Raji (cell line): ENCODE measurements around the gene ADAM19.

Experiments
- POLR2A ChIP-seq: IDR thresholded peaks from 2 replicates; pipeline ENCODE4 v1.6.1; 2011; ENCODE audit warnings: low read depth, low read length, control low read depth; ENCODE audit not compliant: insufficient read depth

The ADAM19 gene

GRCh38 chr5:157542282-157543000, 33.1 kb downstream of the ADAM19 start:
- no peak for TF ChIP-seq POLR2A

GRCh38 chr5:157541447-157542118, 34.0 kb downstream of the ADAM19 start:
- TF ChIP-seq POLR2A = no peak

GRCh38 chr5:157540707-157541446, 34.7 kb downstream of the ADAM19 start:
- no peak for TF ChIP-seq POLR2A

- TF ChIP-seq POLR2A = no peak
These were observed 35.5 kb downstream of the ADAM19 start for GRCh38 chr5:157540124-157540523.

GRCh38 chr5:157539503-157540022, 36.0 kb downstream of the ADAM19 start:
- no peak for TF ChIP-seq POLR2A

GRCh38 chr5:157538311-157538710, 37.3 kb downstream of the ADAM19 start:
- TF ChIP-seq POLR2A = no peak

- TF ChIP-seq POLR2A = no peak
These were observed 40.3 kb downstream of the ADAM19 start for GRCh38 chr5:157535042-157535865.

GRCh38 chr5:157533011-157533481, 42.5 kb downstream of the ADAM19 start:
- TF ChIP-seq POLR2A = no peak

GRCh38 chr5:157532022-157532421, 43.6 kb downstream of the ADAM19 start:
- TF ChIP-seq POLR2A = no peak

GRCh38 chr5:157530226-157530972, 45.2 kb downstream of the ADAM19 start:
- TF ChIP-seq POLR2A = no peak

GRCh38 chr5:157529002-157529401, 46.6 kb downstream of the ADAM19 start:
- no peak for TF ChIP-seq POLR2A

- no peak for TF ChIP-seq POLR2A
These were observed 47.4 kb downstream of the ADAM19 start for GRCh38 chr5:157528036-157528632.

- no peak for TF ChIP-seq POLR2A
These were observed 50.7 kb downstream of the ADAM19 start for GRCh38 chr5:157524887-157525286.

- TF ChIP-seq POLR2A = no peak
These were observed 51.6 kb downstream of the ADAM19 start for GRCh38 chr5:157523976-157524375.
